ENCODE data around the gene NYAP1. TPM values are rescaled to one million over a fixed set of nuclear protein-coding genes. Genes with fewer than 3 reads are reported as not detected.

The NYAP1 gene
- polyA plus RNA-seq, 4 donors = 1.8 to 3.7 (median 2.5) TPM

GRCh38 chr7:100456562-100456961 lies 27.2 kb upstream of the NYAP1 start:
- DNase-seq (ENCODE audit: low read depth in 4 of 4, low spot score in 2 of 4) = no peak

- DNase-seq (ENCODE audit: low read depth in 4 of 4, low spot score in 2 of 4) = no peak
Measured at GRCh38 chr7:100457033-100457432, 26.7 kb upstream of the NYAP1 start.

- no peak for DNase-seq (ENCODE audit: low read depth in 4 of 4, low spot score in 2 of 4)
Measured at GRCh38 chr7:100464210-100464660, 19.5 kb upstream of the NYAP1 start, which contains the start of gene SPACDR. Gene SPACDR, minus strand, starts transcription at chr7:100464260. Its CDS starts 235 bp downstream, at chr7:100464025.

DNA sequence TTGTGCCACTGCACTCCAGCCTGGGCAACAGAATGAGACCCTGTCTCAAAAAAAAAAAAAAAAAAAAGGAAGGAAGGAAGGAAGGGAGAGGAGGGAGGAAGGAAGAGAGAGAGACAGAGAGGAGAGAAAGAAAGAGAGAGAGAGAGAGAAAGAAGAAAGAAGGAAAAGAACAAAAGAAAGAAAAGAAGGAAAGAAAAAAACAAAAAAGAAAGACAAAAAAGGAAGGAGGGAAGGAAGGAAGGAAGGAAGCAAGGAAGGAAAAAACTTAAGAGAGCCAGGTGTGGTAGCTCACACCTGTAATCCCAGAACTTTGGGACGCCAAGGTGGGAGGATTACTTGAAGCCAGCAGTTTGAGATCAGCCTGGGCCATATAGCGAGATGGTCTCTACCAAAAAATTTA lies 18.9 kb upstream of the NYAP1 start:
- DNase-seq (ENCODE audit: low read depth in 4 of 4, low spot score in 2 of 4) = no peak

DNA sequence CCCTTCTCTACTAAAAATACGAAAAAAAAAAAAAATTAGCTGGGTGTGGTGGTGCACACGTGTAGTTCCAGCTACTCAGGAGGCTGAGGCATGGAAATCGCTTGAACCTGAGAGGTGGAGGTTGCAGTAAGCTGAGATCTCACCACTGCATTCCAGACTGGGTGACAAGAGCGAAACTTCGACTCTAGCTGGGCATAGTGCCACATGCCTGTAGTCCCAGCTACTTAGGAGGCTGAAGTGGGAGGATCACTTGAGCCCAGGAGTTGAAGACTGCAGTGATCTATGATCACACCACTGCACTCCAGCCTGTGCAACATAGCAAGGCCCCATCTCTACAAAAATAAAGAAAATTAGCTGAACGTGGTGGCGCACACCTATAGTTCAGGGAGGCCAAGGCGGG lies 18.4 kb upstream of the NYAP1 start:
- no peak for DNase-seq (ENCODE audit: low read depth in 4 of 4, low spot score in 2 of 4)

DNA sequence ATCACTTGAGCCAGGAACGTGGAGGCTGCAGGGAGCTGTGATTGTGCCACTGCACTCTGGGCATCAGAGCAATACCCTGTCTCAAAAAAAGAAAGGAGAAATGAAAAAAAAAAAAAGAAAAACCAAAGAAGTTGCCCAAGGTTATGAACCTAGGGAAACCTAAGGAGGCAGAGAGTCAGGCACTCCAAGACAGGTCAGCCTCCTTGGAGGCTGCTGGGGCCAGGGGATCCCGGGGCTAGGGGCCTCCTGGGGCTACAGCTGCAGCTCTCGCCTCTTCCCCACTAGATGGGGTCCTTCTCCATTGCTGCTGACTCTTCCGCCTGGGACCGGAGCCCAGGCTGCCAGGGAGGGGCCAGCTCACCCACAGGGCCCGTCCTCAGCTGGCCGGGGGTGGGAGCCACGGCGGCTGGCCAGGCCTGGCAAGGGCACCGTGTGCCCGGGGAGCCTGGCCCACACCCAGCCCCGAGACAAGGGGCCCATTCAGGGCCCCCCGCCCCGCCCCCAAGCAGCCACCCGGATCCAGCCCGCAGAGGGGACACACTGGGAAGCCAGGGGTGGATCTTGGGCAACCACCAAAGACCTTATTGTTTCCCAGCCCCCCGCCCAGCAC lies 17.9 kb upstream of the NYAP1 start:
- DNase-seq (ENCODE audit: low read depth in 4 of 4, low spot score in 2 of 4) = no peak

DNA sequence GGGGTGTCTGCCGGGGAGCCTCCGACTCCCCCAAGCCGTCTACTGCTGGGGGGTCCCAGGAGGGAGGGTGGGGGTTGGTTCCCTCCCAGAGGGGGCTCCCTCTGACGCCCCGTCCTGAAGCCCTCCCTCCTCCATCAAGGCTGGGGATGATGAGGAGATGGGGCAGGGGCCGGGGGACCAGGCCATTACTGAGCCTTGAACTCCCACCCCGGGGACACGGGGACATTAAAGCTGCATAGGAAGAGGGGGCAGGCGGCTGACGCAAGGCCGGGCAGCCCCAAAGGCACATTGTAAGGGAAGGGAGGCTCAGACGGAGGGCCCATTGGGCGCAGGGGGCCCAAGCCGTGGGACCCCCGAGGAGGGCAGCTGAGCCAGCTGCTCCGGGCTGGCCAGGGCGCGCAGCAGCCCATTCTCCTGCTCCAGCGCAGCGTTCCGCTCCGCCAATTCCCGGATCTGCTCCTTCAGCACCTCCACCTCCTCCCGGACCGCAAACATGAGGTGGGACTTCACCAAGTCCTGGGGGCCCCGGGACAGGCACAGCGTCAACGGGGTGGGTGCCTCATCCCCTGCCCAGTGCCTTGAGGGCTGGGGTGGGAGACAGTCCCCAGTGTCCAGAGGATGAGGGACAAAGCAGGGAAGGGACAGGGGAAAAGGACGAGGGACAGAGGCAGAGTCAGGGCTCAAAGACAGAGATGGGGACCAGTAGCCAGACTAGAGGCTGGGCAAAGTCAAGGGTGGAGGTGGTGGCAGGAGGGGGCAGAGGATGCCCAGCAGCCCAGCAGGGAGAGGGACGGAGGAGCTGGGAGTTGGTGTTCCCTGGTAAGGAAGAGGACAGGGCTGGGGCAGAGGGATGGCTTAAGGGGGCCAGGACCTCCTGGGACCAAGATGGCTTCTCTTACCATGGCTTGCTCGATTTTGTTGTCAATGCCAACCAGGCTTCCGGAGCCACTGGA lies 16.8 kb upstream of the NYAP1 start:
- no peak for DNase-seq (ENCODE audit: low read depth in 4 of 4, low spot score in 2 of 4)

DNA sequence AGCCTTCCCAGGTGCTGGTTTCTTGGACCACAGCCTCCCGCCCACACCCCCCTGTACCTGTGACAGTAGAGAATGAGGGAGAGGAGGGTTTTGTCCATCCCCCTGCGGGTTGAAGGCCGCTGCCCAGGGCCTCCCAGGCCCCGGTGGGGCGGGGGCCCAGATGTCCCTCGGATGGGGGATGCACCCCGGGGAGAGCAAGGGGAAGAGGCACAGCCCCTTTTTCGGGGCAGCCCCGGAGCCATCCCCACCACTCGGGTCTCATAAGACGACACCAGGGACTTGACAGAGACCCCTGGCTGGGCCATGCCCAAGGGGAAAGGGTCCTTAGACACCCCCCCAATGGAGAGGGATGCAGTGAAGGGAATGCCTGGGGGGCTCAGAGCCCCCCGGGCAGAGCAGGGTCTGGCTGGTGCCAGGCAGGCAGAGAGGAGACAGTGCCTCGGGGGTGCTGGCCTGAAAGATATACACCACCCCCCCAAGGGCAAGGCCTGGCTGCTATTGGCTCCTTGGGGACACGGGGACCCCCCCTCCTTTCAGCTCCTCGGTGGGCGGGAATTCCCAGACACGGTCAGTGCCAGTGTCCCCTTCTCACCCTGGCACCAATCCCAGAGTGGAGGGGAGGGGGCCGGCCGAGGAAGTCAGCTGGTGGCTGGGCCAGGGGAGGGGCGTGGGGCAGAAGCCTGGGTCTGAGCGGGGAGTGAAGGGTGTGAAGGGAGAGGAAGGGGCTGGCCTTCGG lies 15.9 kb upstream of the NYAP1 start:
- no peak for DNase-seq (ENCODE audit: low read depth in 4 of 4, low spot score in 2 of 4)

DNA sequence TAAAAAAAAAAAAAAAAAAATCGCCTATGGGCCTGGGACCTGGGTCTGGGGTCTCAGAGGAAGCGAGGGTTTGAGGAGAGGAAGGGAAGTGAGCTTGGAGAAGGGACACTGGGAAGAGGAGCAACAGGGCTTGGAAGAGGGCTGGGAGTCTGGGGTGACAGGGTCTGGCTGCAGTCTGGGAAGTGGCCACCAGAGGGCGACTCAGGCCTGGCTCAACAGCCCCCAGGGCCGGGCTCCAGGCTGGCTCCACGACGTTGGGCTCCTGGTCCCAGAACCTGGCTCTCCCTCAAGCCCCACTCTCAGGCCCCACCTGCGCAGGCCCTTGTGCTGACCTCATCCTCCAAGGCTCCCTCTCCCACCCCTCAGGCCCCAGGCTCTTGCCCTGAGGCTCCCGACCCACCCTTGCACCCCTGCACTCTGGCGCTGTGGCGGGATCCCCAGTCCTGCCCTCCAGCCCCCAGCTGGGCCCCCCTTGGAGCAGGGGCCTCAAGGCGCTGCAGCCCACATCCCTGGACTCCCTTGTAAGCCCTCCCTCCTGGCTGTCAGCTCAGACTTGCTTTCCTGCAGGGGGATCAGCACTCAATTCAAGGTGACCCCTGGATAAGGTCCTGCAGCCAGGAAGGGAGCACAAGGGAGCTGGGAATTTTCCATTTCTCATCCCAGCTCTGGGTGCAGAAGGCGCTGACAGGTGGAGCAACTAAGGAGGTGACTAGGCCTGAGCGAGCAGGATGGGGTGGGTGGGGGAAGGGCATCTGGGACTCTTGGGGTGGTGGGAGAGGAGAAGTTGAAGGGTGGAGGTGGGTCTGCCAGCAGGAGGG lies 14.3 kb upstream of the NYAP1 start:
- peak in 1 of 4 donors; percentile 71 for DNase-seq (ENCODE audit: low read depth in 4 of 4, low spot score in 2 of 4)

DNA sequence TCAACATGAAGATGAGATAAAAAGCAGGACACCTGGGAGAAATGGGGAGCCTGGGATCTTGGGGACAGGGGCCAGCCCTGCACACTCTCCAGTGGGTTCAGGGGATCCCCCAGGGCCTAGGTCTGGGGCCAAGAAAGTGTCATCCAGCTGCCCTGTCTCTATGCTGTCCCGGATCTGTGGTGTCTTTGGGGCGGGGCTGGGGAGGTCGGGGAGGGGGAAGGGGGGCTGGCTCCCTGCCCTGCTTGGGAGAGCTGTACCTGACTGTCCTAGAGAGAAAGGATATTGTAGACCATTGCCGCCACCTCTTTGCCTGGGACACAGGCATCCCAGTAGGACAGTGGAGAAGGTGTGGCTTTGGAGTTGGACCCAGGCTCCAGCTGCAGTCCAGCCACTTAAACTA lies 12.7 kb upstream of the NYAP1 start:
- no peak for DNase-seq (ENCODE audit: low read depth in 4 of 4, low spot score in 2 of 4)

DNA sequence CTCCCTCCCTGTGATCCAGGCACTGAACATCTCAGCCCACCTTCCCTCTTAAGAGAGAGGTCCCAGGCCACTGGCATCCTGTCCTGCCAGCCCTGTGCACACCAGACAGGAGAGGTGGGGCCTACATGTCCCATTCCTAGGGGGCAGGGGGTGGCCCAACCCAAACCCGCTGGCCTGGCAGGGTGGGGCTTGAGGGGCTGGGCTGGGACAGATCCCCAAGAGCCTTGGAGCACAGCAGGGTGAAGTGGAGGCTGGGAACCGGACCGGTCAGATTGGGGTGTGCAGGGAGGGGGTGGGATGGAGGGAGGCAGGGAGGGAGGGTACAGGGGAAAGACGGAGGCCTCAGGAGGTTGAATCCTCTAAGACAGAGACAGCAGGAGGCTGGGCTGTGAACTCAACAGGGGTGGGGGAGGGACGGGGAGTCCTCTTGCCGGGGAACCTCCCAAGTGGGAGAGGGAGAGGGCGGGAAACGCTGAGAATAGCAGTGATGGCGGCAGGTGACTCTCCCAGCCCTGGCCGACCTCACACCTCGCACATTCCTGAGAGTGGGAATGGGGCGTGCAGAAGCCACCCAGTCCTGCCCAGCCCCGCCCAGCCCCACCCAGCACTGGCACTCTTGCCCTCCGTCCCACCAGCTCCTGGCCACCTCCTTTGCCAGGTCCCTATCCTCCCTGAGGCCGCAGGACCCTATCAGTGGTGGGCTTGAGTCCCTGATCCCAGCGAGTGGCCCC lies 11.4 kb upstream of the NYAP1 start:
- DNase-seq (ENCODE audit: low read depth in 4 of 4, low spot score in 2 of 4) = no peak

DNA sequence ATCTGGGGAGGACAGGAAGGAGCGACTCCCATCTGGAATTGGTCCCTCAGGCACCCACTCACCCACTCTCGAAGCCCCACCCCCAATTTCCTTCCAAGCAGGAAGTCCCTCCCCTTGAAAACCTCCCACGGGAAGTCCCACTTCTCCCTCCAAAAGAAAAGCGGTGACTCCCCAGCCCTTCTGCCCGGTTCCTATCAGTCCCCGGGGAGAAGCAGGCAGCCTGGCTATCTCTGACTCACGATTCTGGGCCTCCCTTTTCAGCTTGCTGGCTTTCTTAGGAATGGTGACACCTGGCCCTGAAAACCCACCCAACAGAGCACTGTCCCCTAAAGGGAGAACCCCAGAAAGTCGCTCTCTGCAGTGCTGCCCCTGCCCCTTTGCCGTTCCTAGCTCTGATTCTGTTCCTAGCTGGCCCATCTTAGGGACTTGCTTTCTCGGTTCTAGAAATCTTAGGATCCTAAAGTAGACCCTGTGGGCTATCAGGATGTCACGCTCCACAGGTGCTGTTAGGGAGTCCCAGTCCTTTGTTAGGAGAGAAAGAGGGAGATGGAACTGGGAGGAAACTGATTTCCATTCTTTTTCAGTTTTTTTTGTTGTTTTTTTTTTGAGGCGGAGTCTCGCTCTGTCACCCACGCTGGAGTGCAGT lies 10.8 kb upstream of the NYAP1 start:
- no peak for DNase-seq (ENCODE audit: low read depth in 4 of 4, low spot score in 2 of 4)

- no peak for DNase-seq (ENCODE audit: low read depth in 4 of 4, low spot score in 2 of 4)
Measured at GRCh38 chr7:100475549-100475948, 8.2 kb upstream of the NYAP1 start.

- no peak for DNase-seq (ENCODE audit: low read depth in 4 of 4, low spot score in 2 of 4)
Measured at GRCh38 chr7:100476101-100476780, 7.5 kb upstream of the NYAP1 start.

DNA sequence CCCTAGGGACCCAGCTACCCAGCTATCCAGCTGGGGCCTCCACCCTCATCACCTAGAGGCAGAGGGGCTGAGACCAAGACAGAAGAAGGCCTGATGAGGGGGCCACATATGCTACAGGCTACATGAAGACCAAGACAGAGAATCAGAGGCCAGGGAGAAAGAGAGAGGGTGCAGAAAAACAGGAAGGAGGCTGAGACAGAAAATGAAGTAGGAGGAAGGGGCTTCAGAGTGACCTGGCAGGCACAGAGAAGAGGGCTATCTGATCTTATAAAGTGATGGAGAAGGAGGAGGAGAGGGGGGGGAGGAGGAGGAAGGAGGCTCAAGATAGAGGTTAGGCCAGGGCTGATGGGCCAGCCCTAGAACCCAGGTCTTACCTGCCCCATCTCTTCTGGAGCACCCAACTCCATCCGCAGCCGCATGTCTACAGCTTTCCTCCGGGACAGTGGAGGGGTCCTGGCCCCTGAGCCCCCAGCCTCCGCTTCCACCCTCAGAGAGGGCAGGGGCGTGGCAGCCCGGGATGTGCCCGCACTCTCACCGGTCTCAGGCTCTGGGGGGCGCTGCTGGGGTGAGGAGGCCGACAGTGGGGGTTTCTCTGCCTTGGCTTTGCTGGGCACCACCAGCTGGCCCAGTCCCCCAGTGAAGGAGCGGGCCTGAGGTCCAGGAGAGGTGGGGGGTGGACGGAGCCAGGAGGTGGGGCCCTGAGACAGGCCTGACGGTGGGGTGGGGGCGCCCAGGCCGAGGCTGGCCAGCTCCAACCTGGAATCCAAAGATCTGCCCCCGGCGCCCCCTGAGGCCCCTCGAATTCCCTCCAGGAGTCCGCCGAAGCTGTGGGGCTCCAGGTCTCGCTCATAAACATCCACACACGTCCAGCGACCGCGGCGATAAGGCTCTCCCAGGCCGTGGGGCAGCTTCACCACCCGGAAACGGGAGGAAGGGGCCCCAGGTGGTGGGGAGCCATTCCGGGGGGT lies 6.5 kb upstream of the NYAP1 start:
- no peak for DNase-seq (ENCODE audit: low read depth in 4 of 4, low spot score in 2 of 4)

- no peak for DNase-seq (ENCODE audit: low read depth in 4 of 4, low spot score in 2 of 4)
Measured at GRCh38 chr7:100477871-100478267, 5.9 kb upstream of the NYAP1 start.

GRCh38 chr7:100478958-100479660 lies 4.6 kb upstream of the NYAP1 start, which contains the start of gene TSC22D4:
Gene TSC22D4, minus strand, starts transcription at chr7:100479214. Its CDS starts 1,176 bp downstream, at chr7:100478038.
- peak in 3 of 4 donors; percentile 82 to 87 (median 85) for DNase-seq (ENCODE audit: low read depth in 4 of 4, low spot score in 2 of 4)
